ENCODE data around the gene COL1A1.

The COL1A1 gene

GRCh38 chr17:50199211-50199802, 2.1 kb downstream of the COL1A1 start:
- TF ChIP-seq CTCF (IDR thresholded peaks at IDR 0.05; ENCODE audit: low read depth, low read length), result no peak
- DNase-seq (ENCODE audit: extremely low read depth, low read depth), result no peak

- DNase-seq (ENCODE audit: extremely low read depth, low read depth), result no peak
These were observed 3.3 kb downstream of the COL1A1 start for GRCh38 chr17:50198026-50198669.

GRCh38 chr17:50196826-50197225, 4.6 kb downstream of the COL1A1 start:
- no peak for TF ChIP-seq CTCF (IDR thresholded peaks at IDR 0.05; ENCODE audit: low read depth, low read length)
- DNase-seq (ENCODE audit: extremely low read depth, low read depth), result no peak

More at GRCh38 chr17:50198026-50198669, 3.3 kb downstream of the COL1A1 start:
- peak; percentile 65 for TF ChIP-seq CTCF (IDR thresholded peaks at IDR 0.05; ENCODE audit: low read depth, low read length)

GRCh38 chr17:50196036-50196435, 5.4 kb downstream of the COL1A1 start:
- TF ChIP-seq CTCF (IDR thresholded peaks at IDR 0.05; ENCODE audit: low read depth, low read length), result no peak
- no peak for DNase-seq (ENCODE audit: extremely low read depth, low read depth)

- peak; percentile 46 for TF ChIP-seq CTCF (IDR thresholded peaks at IDR 0.05; ENCODE audit: low read depth, low read length)
- DNase-seq (ENCODE audit: extremely low read depth, low read depth), result no peak
These were observed 6.2 kb downstream of the COL1A1 start for GRCh38 chr17:50194934-50195865.

- TF ChIP-seq CTCF (IDR thresholded peaks at IDR 0.05; ENCODE audit: low read depth, low read length), result no peak
- DNase-seq (ENCODE audit: extremely low read depth, low read depth), result no peak
These were observed 7.1 kb downstream of the COL1A1 start for GRCh38 chr17:50194140-50194933.
